Sigmoid colon (tissue), 7 donors: Measurements from ENCODE around the gene CFDP1. TPM values are rescaled to one million over a fixed set of nuclear protein-coding genes. Genes with fewer than 3 reads are reported as not detected.
A peak's percentile ranks its signal among the peaks of the same experiment; 100 is the strongest.

Experiments used
- DNase-seq: peaks from one replicate; pipeline ENCODE4 v3.0.0-alpha.2; 2019
- H3K27ac ChIP-seq, 4 donors: fragments of 200-600 bp; sonication (generic); one replicate each; pipeline ENCODE4 v1.5.1; 2016 to 2019; ENCODE audit warnings: mild to moderate bottlenecking in 1 of 4
- H3K27me3 ChIP-seq, 3 donors: fragments of 200-600 bp; sonication (generic); one replicate each; pipeline ENCODE4 v1.5.1; 2019; ENCODE audit warnings: mild to moderate bottlenecking in 1 of 3
- H3K36me3 ChIP-seq, 4 donors: fragments of 200-600 bp; sonication (generic); one replicate each; pipeline ENCODE4 v1.5.1; 2016 to 2019
- H3K4me1 ChIP-seq, 4 donors: fragments of 200-600 bp; sonication (generic); one replicate each; pipeline ENCODE4 v1.5.1; 2017 to 2019
- H3K4me3 ChIP-seq, 4 donors: fragments of 200-600 bp; sonication (generic); one replicate each; pipeline ENCODE4 v1.5.1; 2017 to 2019; ENCODE audit warnings: mild to moderate bottlenecking in 2 of 4, moderate library complexity in 1 of 4
- H3K9me3 ChIP-seq, 4 donors: fragments of 200-600 bp in 3 of 4; sonication (generic) in 3 of 4; one replicate each; pipeline versions ENCODE4 v1.5.1 to v1.6.1; 2013 to 2019
- CTCF ChIP-seq, 4 experiments: fragments of 450-650 bp in 3 of 4; fragments of 200-600 bp in 1 of 4; IDR thresholded peaks; one replicate each; pipeline ENCODE4 v1.5.1; 2016 to 2019; ENCODE audit warnings: antibody characterized with exemption in 4 of 4, mild to moderate bottlenecking in 3 of 4, moderate library complexity in 2 of 4
- EP300 ChIP-seq, 4 donors: sonication (generic); formaldehyde crosslinking; IDR thresholded peaks; one replicate each; pipeline ENCODE4 v1.6.1; 2017; ENCODE audit warnings: antibody characterized with exemption in 4 of 4
- POLR2A ChIP-seq, 2 donors: fragments of 450-650 bp; IDR thresholded peaks; one replicate each; pipeline ENCODE4 v1.6.1; 2016; ENCODE audit warnings: antibody characterized with exemption in 2 of 2, mild to moderate bottlenecking in 2 of 2, moderate library complexity in 2 of 2
- POLR2AphosphoS5 ChIP-seq, 4 donors: sonication (generic); formaldehyde crosslinking; IDR thresholded peaks; one replicate each; pipeline ENCODE4 v1.6.1; 2017; ENCODE audit warnings: antibody characterized with exemption in 4 of 4
- WGBS, 2 donors: extraction: QIAGEN DNeasy Blood & Tissue Kit; methylation state at CpG; one replicate each; pipeline ENCODE4 v1.1.7; 2013; 5-methylcytosine and 5-hydroxymethylcytosine counted together
- intact Hi-C: fragments of 100-400 bp; cut with DNase I; formaldehyde crosslinking; loops from one replicate; pipeline ENCODE4 v1.15.1; 2023
- polyA plus RNA-seq, 3 donors: library from polyadenylated mRNA; stranded (reverse); fragments of 200-250 nt; gene quantifications; one replicate each; pipeline ENCODE4 v1.2.3, GENCODE V29; 2013
- small RNA-seq, 3 donors: library from RNA; depleted of rRNA; stranded (forward); fragments of <200 nt; gene quantifications; one replicate each; pipeline ENCODE3, GENCODE V24; 2016
- total RNA-seq, 4 donors: library from RNA; depleted of rRNA; stranded (reverse); fragments of >200 nt; gene quantifications; one replicate each; pipeline ENCODE4 v1.1.0, GENCODE V29; 2016
- donor health status: healthy with polysubstance abuse.
- donor health status: Bipolar disorder and iron deficiency.
- donor health status: healthy.

CFDP1 gene
- total and polyA plus RNA-seq, 7 donors, result 42.1 to 382 (median 61.1) TPM

GRCh38 chr16:75247249-75247648 lies 186.1 kb downstream of the CFDP1 start:
- 90% methylated on average over 13 of the region's 13 CpGs for WGBS, 2 donors
- Histone ChIP-seq H3K36me3 (peaks cover 2 to 6% (median 4%) of the 10 kb centered on the region in 4 donors), H3K4me1 (peaks cover 3 to 89% (median 85%) of the 10 kb centered on the region in 4 donors), H3K27ac (peak overlapping the region; percentile 85 to 96 (median 92)), H3K27me3 (no peaks in the 10 kb centered on the region), H3K4me3 (no peak overlapping the region), H3K9me3 (no peaks in the 10 kb centered on the region)
- TF ChIP-seq POLR2A (IDR thresholded peaks at IDR 0.05) (no peak), CTCF (IDR thresholded peaks at IDR 0.05) (no peak), POLR2AphosphoS5 (IDR thresholded peaks at IDR 0.05) (no peak), EP300 (IDR thresholded peaks at IDR 0.05) (no peak)
- no peak for DNase-seq
- intact Hi-C loops, result no loop called here

- intact Hi-C loops, result no loop called here
- WGBS, 2 donors, result 90 to 93% methylated on average over 12 of the region's 12 CpGs
- H3K36me3 ChIP-seq, result peaks cover 6 to 12% (median 9%) of the 10 kb centered on the region in 4 donors
- peak overlapping the region; percentile 85 to 96 (median 92) for H3K27ac ChIP-seq
- TF ChIP-seq POLR2AphosphoS5 (IDR thresholded peaks at IDR 0.05) (no peak), EP300 (IDR thresholded peaks at IDR 0.05) (no peak), POLR2A (IDR thresholded peaks at IDR 0.05) (no peak), CTCF (IDR thresholded peaks at IDR 0.05) (no peak)
- no peaks in the 10 kb centered on the region for H3K27me3 ChIP-seq
- H3K4me1 ChIP-seq, result peaks cover 3 to 83% (median 79%) of the 10 kb centered on the region in 4 donors
- DNase-seq, result no peak
- H3K9me3 ChIP-seq, result no peaks in the 10 kb centered on the region
- no peak overlapping the region for H3K4me3 ChIP-seq
Observed at GRCh38 chr16:75246504-75247205, 186.6 kb downstream of the CFDP1 start.

- peak; percentile 15 to 85 (median 59) for TF ChIP-seq POLR2AphosphoS5 (IDR thresholded peaks at IDR 0.05)
- no peak for TF ChIP-seq POLR2A (IDR thresholded peaks at IDR 0.05)
- TF ChIP-seq CTCF (IDR thresholded peaks at IDR 0.05), result no peak
- TF ChIP-seq EP300 (IDR thresholded peaks at IDR 0.05), result peak in 2 of 4 donors; percentile 41 to 94
- peaks cover 6 to 26% (median 16%) of the 10 kb centered on the region in 4 donors for H3K36me3 ChIP-seq
- H3K27ac ChIP-seq, result peak overlapping the region; percentile 85 to 96 (median 92)
- no peaks in the 10 kb centered on the region for H3K9me3 ChIP-seq
- no peaks in the 10 kb centered on the region for H3K27me3 ChIP-seq
- H3K4me3 ChIP-seq, result no peak overlapping the region
- intact Hi-C loops, result no loop called here
- peaks cover 3 to 78% (median 69%) of the 10 kb centered on the region in 4 donors for H3K4me1 ChIP-seq
- WGBS, 2 donors, result 48 to 50% methylated on average over 25 of the region's 25 CpGs
- DNase-seq, result peak; percentile 97
Observed at GRCh38 chr16:75244844-75245758, 188.2 kb downstream of the CFDP1 start.

GRCh38 chr16:75244225-75244809 lies 189.0 kb downstream of the CFDP1 start:
- intact Hi-C loops, result no loop called here
- no peak overlapping the region for H3K4me3 ChIP-seq
- H3K27ac ChIP-seq, result peak overlapping the region; percentile 85 to 96 (median 92)
- H3K36me3 ChIP-seq, result peaks cover 6 to 28% (median 16%) of the 10 kb centered on the region in 4 donors
- H3K4me1 ChIP-seq, result peaks cover 3 to 78% (median 69%) of the 10 kb centered on the region in 4 donors
- no peaks in the 10 kb centered on the region for H3K9me3 ChIP-seq
- no peak for TF ChIP-seq EP300 (IDR thresholded peaks at IDR 0.05)
- TF ChIP-seq POLR2A (IDR thresholded peaks at IDR 0.05), result no peak
- TF ChIP-seq POLR2AphosphoS5 (IDR thresholded peaks at IDR 0.05), result no peak
- TF ChIP-seq CTCF (IDR thresholded peaks at IDR 0.05), result no peak
- H3K27me3 ChIP-seq, result no peaks in the 10 kb centered on the region
- WGBS, 2 donors, result 67 to 71% methylated on average over 7 of the region's 7 CpGs
- DNase-seq, result peak; percentile 84

Small RNA genes within 50 kb of the gene (small RNA-seq; reads per million reads assigned to genes)
- gene RF00598 (0 reads per million in 3 donors), gene RNU6-758P (0 reads per million in 3 donors)

Other genes with a start within 250 kb of the CFDP1 start
- gene CTRB2, start 226.3 kb downstream of the CFDP1 start, total RNA-seq, result not detected
- gene CTRB2, start 226.3 kb downstream of the CFDP1 start, polyA plus RNA-seq, result 10 to 100 TPM in 1 of 3 donors, under 1 TPM in 1, not detected in 1; 0.42 to 17.4 TPM
- gene CTRB1, start 214.5 kb downstream of the CFDP1 start, total RNA-seq, result not detected
- 10 to 100 TPM in 1 of 3 donors, under 1 TPM in 1, not detected in 1; 0.48 to 16.8 TPM for gene CTRB1, start 214.5 kb downstream of the CFDP1 start, polyA plus RNA-seq
- 10 to 100 TPM; 21.7 to 42.9 (median 32.4) TPM for gene BCAR1, start 181.9 kb downstream of the CFDP1 start, total RNA-seq
- gene BCAR1, start 181.9 kb downstream of the CFDP1 start, polyA plus RNA-seq, result 10 to 100 TPM; 45.0 to 82.3 (median 72.6) TPM
- 10 to 100 TPM; 12.7 to 18.2 (median 15.3) TPM for gene TMEM170A, start 31.2 kb upstream of the CFDP1 start, total RNA-seq
- gene TMEM170A, start 31.2 kb upstream of the CFDP1 start, polyA plus RNA-seq, result 10 to 100 TPM; 13.2 to 24.5 (median 15.9) TPM
- gene CHST6, start 61.9 kb upstream of the CFDP1 start, total RNA-seq, result 1 to 10 TPM in 3 of 4 donors, under 1 TPM in 1; 0.49 to 2.5 (median 1.6) TPM
- 1 to 10 TPM in 1 of 3 donors, under 1 TPM in 2; under 0.01 to 2.2 (median 0.23) TPM for gene CHST6, start 61.9 kb upstream of the CFDP1 start, polyA plus RNA-seq
- under 1 TPM in 1 of 4 donors, not detected in 3; 0.41 TPM for gene CHST5, start 102.6 kb upstream of the CFDP1 start, total RNA-seq
- 10 to 100 TPM; 13.9 to 18.3 (median 16.2) TPM for gene CHST5, start 102.6 kb upstream of the CFDP1 start, polyA plus RNA-seq
- gene TMEM231, start 122.7 kb upstream of the CFDP1 start, total RNA-seq, result 1 to 10 TPM; 3.5 to 8.8 (median 5.9) TPM
- gene TMEM231, start 122.7 kb upstream of the CFDP1 start, polyA plus RNA-seq, result 1 to 10 TPM; 1.2 to 4.3 (median 1.6) TPM
- 100 to 1,000 TPM in 2 of 4 donors, 10 to 100 TPM in 2; 91.4 to 136 (median 108) TPM for gene GABARAPL2, start 132.9 kb upstream of the CFDP1 start, total RNA-seq
- gene GABARAPL2, start 132.9 kb upstream of the CFDP1 start, polyA plus RNA-seq, result 100 to 1,000 TPM; 118 to 300 (median 258) TPM
- gene ADAT1, start 189.8 kb upstream of the CFDP1 start, total RNA-seq, result 10 to 100 TPM; 21.7 to 38.5 (median 28.8) TPM
- 10 to 100 TPM; 10.2 to 23.5 (median 14.8) TPM for gene ADAT1, start 189.8 kb upstream of the CFDP1 start, polyA plus RNA-seq
- 100 to 1,000 TPM in 3 of 4 donors, 10 to 100 TPM in 1; 98.3 to 113 (median 111) TPM for gene KARS1, start 214.2 kb upstream of the CFDP1 start, total RNA-seq
- 100 to 1,000 TPM in 1 of 3 donors, 10 to 100 TPM in 2; 77.0 to 131 (median 77.5) TPM for gene KARS1, start 214.2 kb upstream of the CFDP1 start, polyA plus RNA-seq
- 10 to 100 TPM; 49.0 to 76.0 (median 65.5) TPM for gene TERF2IP, start 214.3 kb upstream of the CFDP1 start, total RNA-seq
- gene TERF2IP, start 214.3 kb upstream of the CFDP1 start, polyA plus RNA-seq, result 10 to 100 TPM; 26.6 to 38.4 (median 33.6) TPM
- not detected for gene CPHXL2, start 243.5 kb upstream of the CFDP1 start, total RNA-seq
- not detected for gene CPHXL2, start 243.5 kb upstream of the CFDP1 start, polyA plus RNA-seq